Lower leg skin (tissue), 3 donors: ENCODE data around the gene KLK7.

Experiments
- POLR2A ChIP-seq, 2 donors: fragments of 450-650 bp; IDR thresholded peaks; one replicate each; pipeline ENCODE4 v1.6.1; 2016 to 2017; ENCODE audit warnings: antibody characterized with exemption in 2 of 2, mild to moderate bottlenecking in 1 of 2, moderate library complexity in 1 of 2
- TF ChIP-seq, protein P1 (sequence below), 3 donors: fragments of 450-650 bp; IDR thresholded peaks; one replicate each; pipeline ENCODE4 v1.5.1; 2016; ENCODE audit warnings: antibody characterized with exemption in 3 of 3, mild to moderate bottlenecking in 3 of 3, moderate library complexity in 2 of 3

DNA sequence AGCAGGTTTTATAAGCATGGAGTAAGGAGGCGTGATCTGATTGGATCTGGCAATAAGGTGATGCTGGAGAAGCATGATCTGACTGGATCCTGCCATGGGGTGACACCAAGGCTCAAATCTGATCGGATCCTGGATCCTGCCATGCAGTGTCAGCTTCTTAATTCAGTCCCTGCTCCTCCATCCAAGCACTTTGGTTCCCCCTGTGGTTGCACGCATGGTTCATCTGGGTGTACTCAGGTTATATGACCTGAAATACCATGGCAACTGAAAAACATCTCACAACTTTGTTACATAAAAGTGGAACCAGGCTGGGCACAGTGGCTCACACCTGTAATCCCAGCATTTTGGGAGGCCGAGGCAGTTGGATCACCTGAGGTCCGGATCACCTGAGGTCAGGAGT is 54.9 kb downstream of the KLK7 start:
- TF ChIP-seq, protein P1, sequence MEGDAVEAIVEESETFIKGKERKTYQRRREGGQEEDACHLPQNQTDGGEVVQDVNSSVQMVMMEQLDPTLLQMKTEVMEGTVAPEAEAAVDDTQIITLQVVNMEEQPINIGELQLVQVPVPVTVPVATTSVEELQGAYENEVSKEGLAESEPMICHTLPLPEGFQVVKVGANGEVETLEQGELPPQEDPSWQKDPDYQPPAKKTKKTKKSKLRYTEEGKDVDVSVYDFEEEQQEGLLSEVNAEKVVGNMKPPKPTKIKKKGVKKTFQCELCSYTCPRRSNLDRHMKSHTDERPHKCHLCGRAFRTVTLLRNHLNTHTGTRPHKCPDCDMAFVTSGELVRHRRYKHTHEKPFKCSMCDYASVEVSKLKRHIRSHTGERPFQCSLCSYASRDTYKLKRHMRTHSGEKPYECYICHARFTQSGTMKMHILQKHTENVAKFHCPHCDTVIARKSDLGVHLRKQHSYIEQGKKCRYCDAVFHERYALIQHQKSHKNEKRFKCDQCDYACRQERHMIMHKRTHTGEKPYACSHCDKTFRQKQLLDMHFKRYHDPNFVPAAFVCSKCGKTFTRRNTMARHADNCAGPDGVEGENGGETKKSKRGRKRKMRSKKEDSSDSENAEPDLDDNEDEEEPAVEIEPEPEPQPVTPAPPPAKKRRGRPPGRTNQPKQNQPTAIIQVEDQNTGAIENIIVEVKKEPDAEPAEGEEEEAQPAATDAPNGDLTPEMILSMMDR (IDR thresholded peaks at IDR 0.05): no peak
- TF ChIP-seq POLR2A (IDR thresholded peaks at IDR 0.05): no peak
